K562 (cell line): ENCODE results near the gene POLR3H. TPM values are rescaled to one million over a fixed set of nuclear protein-coding genes. Genes with fewer than 3 reads are reported as not detected.

Source experiments
- ATAC-seq: fragments of 200-7000 bp; cut with Tn5 transposase; 3 replicates; pipeline ENCODE4 v1.9.1; 2020; ENCODE audit warnings: moderate library complexity
- BruUV-seq: library from RNA; stranded (reverse); fragments of 400-500 nt; replicated peaks from 2 replicates; lab custom pipeline; 2021; lab: Mats Ljungman, UMichigan
- CTCF ChIA-PET: fragments of 300-600 bp; formaldehyde crosslinking; extraction: SDS; loops from one replicate; lab custom pipeline; 2021; ENCODE audit warnings: low intra/inter-chr PET ratio; lab: Yijun Ruan, JAX
- POLR2A ChIA-PET: fragments of 300-600, 350-650 bp; sonication (Branson Sonifier 250); formaldehyde crosslinking; extraction: SDS; loops from one replicate; lab custom pipeline; 2021; ENCODE audit warnings: antibody characterized with exemption, inconsistent platforms; lab: Yijun Ruan, JAX
- DNase-seq, 4 experiments: peaks; one replicate each; pipeline versions ENCODE4 v3.0.0 to v3.0.0-alpha.2; 2011 to 2018; ENCODE audit warnings: low spot score in 3 of 4, mixed read lengths in 3 of 4; ENCODE audit errors: extremely low read depth in 1 of 4
- FAIRE-seq: peaks from 2 replicates; lab custom pipeline; 2011; peaks lifted over from hg19 to GRCh38; lab: Jason Lieb, UNC
- H2AFZ ChIP-seq: 2 replicates; pipeline ENCODE4 v1.6.0; 2011; ENCODE audit warnings: low read depth, low read length, control low read depth, inconsistent platforms
- H3K27ac ChIP-seq: fragments of 200-600 bp; 3 replicates; pipeline ENCODE4 v1.8.0; 2011; ENCODE audit warnings: low read depth, mild to moderate bottlenecking, control low read depth, inconsistent platforms, low read length, moderate library complexity, mixed read lengths; ENCODE audit errors: extremely low read depth
- H3K27me3 ChIP-seq, 2 experiments: fragments of 300-600 bp in 1 of 2; 2 replicates in 1 of 2; 3 replicates in 1 of 2; pipeline versions ENCODE4 v1.6.0 to v1.8.0; 2011; ENCODE audit warnings: inconsistent platforms in 2 of 2, low read length in 2 of 2, mild to moderate bottlenecking in 1 of 2, mixed read lengths in 1 of 2, moderate library complexity in 1 of 2; ENCODE audit not compliant: control insufficient read depth in 2 of 2, insufficient read depth in 2 of 2
- H3K36me3 ChIP-seq: fragments of 300-600 bp; 3 replicates; pipeline ENCODE4 v1.8.0; 2011; ENCODE audit warnings: mild to moderate bottlenecking, low read length, inconsistent platforms; ENCODE audit not compliant: control insufficient read depth, insufficient read depth
- H3K4me1 ChIP-seq, 2 experiments: fragments of 200-600 bp in 1 of 2; replicated peaks in 1 of 2; 2 replicates in 1 of 2; 3 replicates in 1 of 2; pipeline versions ENCODE4 v1.5.1 to v1.8.0; 2011; ENCODE audit warnings: inconsistent platforms in 2 of 2, low read length in 2 of 2, mild to moderate bottlenecking in 1 of 2, mixed read lengths in 1 of 2, moderate library complexity in 1 of 2; ENCODE audit not compliant: control insufficient read depth in 2 of 2, insufficient read depth in 2 of 2
- H3K4me2 ChIP-seq: 2 replicates; pipeline ENCODE4 v1.6.1; 2011; ENCODE audit warnings: low read length, control low read depth, inconsistent platforms, mixed read lengths; ENCODE audit not compliant: insufficient read depth
- H3K4me3 ChIP-seq: fragments of 200-600 bp; sonication (generic), shearing (Covaris generic); 2 replicates; pipeline ENCODE4 v1.5.1; 2016; ENCODE audit warnings: control low read depth, inconsistent platforms
- H3K79me2 ChIP-seq: fragments of 200-600 bp; 3 replicates; pipeline ENCODE4 v1.8.0; 2011; ENCODE audit warnings: low read length, inconsistent platforms; ENCODE audit not compliant: control insufficient read depth, insufficient read depth
- H3K9ac ChIP-seq, 2 experiments: 2 replicates each; pipeline versions ENCODE4 v1.6.0 to v1.6.1; 2011; ENCODE audit warnings: low read depth in 2 of 2, low read length in 2 of 2, control low read depth in 1 of 2, inconsistent platforms in 1 of 2, mild to moderate bottlenecking in 1 of 2, mixed read lengths in 1 of 2; ENCODE audit not compliant: insufficient read depth in 1 of 2
- H3K9me1 ChIP-seq: one replicate; pipeline ENCODE4 v1.6.0; 2011; ENCODE audit warnings: inconsistent platforms, mild to moderate bottlenecking, low read length, moderate library complexity; ENCODE audit not compliant: control insufficient read depth, insufficient read depth
- H3K9me3 ChIP-seq: replicated peaks from 2 replicates; pipeline ENCODE4 v1.5.1; 2011; ENCODE audit warnings: low read depth, low read length, inconsistent platforms; ENCODE audit not compliant: control insufficient read depth, insufficient read depth
- H4K20me1 ChIP-seq: replicated peaks from 2 replicates; pipeline ENCODE4 v1.6.1; 2011; ENCODE audit warnings: low read length, inconsistent platforms, mixed read lengths; ENCODE audit not compliant: control insufficient read depth, insufficient read depth
- AFF4 ChIP-seq: sonication (generic); formaldehyde crosslinking; IDR thresholded peaks from 2 replicates; pipeline ENCODE4 v1.8.0; 2023; ENCODE audit warnings: mild to moderate bottlenecking, missing genetic modification reagents
- ATF7 ChIP-seq: fragments of 450-650 bp; IDR thresholded peaks from 2 replicates; pipeline ENCODE4 v1.7.1; 2014; ENCODE audit warnings: mild to moderate bottlenecking, moderate library complexity
- CEBPB ChIP-seq: fragments of 450-650 bp; IDR thresholded peaks from 2 replicates; pipeline ENCODE4 v1.6.1; 2016; ENCODE audit warnings: missing genetic modification characterization, missing compliant biosample characterization
- NCOA4 ChIP-seq: fragments of 450-650 bp; IDR thresholded peaks from 2 replicates; pipeline ENCODE4 v1.6.1; 2018; ENCODE audit warnings: mild to moderate bottlenecking; ENCODE audit not compliant: partially characterized antibody
- PML ChIP-seq: IDR thresholded peaks from 2 replicates; pipeline ENCODE4 v1.6.1; 2012; ENCODE audit warnings: low read length, inconsistent platforms
- RBM22 ChIP-seq: fragments of 200-400 bp; formaldehyde crosslinking; IDR thresholded peaks from 2 replicates; pipeline ENCODE4 v1.6.1; 2018; ENCODE audit warnings: low read length, low read depth; ENCODE audit not compliant: poor library complexity, severe bottlenecking
- RBM25 ChIP-seq: fragments of 200-400 bp; formaldehyde crosslinking; IDR thresholded peaks from 2 replicates; pipeline ENCODE4 v1.6.1; 2018; ENCODE audit warnings: low read length, low read depth, moderate library complexity; ENCODE audit not compliant: severe bottlenecking
- SFPQ ChIP-seq: fragments of 200-400 bp; formaldehyde crosslinking; IDR thresholded peaks from 2 replicates; pipeline ENCODE4 v1.6.1; 2017; ENCODE audit warnings: mild to moderate bottlenecking, low read depth, low read length, moderate library complexity
- TFAM ChIP-seq: fragments of 250-450 bp; sonication (Bioruptor Pico); conservative IDR thresholded peaks from 2 replicates; pipeline ENCODE4 v1.5.0; 2021; ENCODE audit warnings: mild to moderate bottlenecking, moderate library complexity
- ZNF316 ChIP-seq: fragments of 450-650 bp; IDR thresholded peaks from 2 replicates; pipeline ENCODE4 v1.6.1; 2016
- ZNF77 ChIP-seq: fragments of 250-450 bp; sonication (Bioruptor Pico); IDR thresholded peaks from 2 replicates; pipeline ENCODE4 v1.5.0; 2020
- WGBS: fragments of 100-300 bp; shearing (Covaris generic); methylation state at CpG from one replicate; pipeline ENCODE4 v1.1.6; 2016; ENCODE audit warnings: low coverage, mixed read lengths; ENCODE audit not compliant: insufficient coverage; ENCODE audit errors: missing lambda C conversion rate; 5-methylcytosine and 5-hydroxymethylcytosine counted together
- in situ Hi-C: fragments of 300-500 bp; cut with MboI; formaldehyde crosslinking; loops from 4 replicates; pipeline ENCODE4 v1.15.0; 2018; ENCODE audit warnings: inconsistent platforms, mixed read lengths
- intact Hi-C: fragments of 100-400 bp; cut with micrococcal nuclease; formaldehyde crosslinking; loops from 2 replicates; pipeline ENCODE4 v1.14.2; 2022
- polyA plus RNA-seq, 8 experiments: library from polyadenylated mRNA; depleted of rRNA in 4 of 8; stranded (reverse) in 5 of 8; unstranded in 3 of 8; fragments of >200 nt; fragmentation: Nextera tagmentation in 2 of 8; fragmentation: Illumina TruSeq in 1 of 8; extraction: Ambion mirVana in 2 of 8; extraction: Trizol in 1 of 8; gene quantifications; 2 replicates each; pipeline versions ENCODE4 v1.2.1 to v1.2.3, GENCODE V29; 2011 to 2014; ENCODE audit warnings: inconsistent platforms in 1 of 8, missing spikeins in 1 of 8
- total RNA-seq, 7 experiments: library from RNA; depleted of rRNA in 6 of 7; stranded (reverse); fragments of >200 nt in 6 of 7; fragmentation: Illumina TruSeq in 2 of 7; extraction: Trizol in 2 of 7; gene quantifications; 2 replicates each; pipeline versions ENCODE4 v1.2.1 to v1.2.3, GENCODE V29; 2011 to 2021; ENCODE audit warnings: low replicate concordance in 1 of 7

The POLR3H gene
- total and polyA plus RNA-seq, 9 of the 15 experiments (the other 6 are each of a cell fraction or from before 2014, with no cell fraction given): 5.3 to 48.4 (median 22.2) TPM

GRCh38 chr22:41522813-41523212 lies 21.5 kb downstream of the POLR3H start:
- H3K4me2 ChIP-seq: peak overlapping the region; percentile 51
- no peaks in the 10 kb centered on the region; the same call in 1 of the 2 replicates for H4K20me1 ChIP-seq
- H3K4me1 ChIP-seq: peaks cover 24 to 51% of the 10 kb centered on the region in 2 experiments
- ChIA-PET POLR2A (interaction anchor here (1.3 kb wide), 1 partner anchor 76 kb away, joined by 8 read pairs; the partner anchor contains the start of gene TOB2), CTCF (no interaction called here)
- 100% methylated on average over 2 of the region's 9 CpGs for WGBS
- H3K27me3 ChIP-seq: no peaks in the 10 kb centered on the region
- no peaks in the 10 kb centered on the region for H3K9me1 ChIP-seq
- ATAC-seq (no peak), FAIRE-seq (no peak), DNase-seq (no peak)
- no peaks in the 10 kb centered on the region for H3K9me3 ChIP-seq
- intact Hi-C loops: no loop called here
- H3K9ac ChIP-seq: peak overlapping the region; percentile 67 to 90; a peak in 3 of 4 replicates
- H2AFZ ChIP-seq: no peak overlapping the region
- H3K27ac ChIP-seq: peak overlapping the region; percentile 84
- H3K79me2 ChIP-seq: no peaks in the 10 kb centered on the region; the same call in 2 of the 3 replicates
- in situ Hi-C loops: no loop called here
- no TSS peak for BruUV-seq
- no peak overlapping the region for H3K4me3 ChIP-seq
- H3K36me3 ChIP-seq: peaks cover 83% of the 10 kb centered on the region
- no peak for TF ChIP-seq RBM25
- TF ChIP-seq CEBPB (tag): no peak
- TF ChIP-seq TFAM (CRISPR knock-in tag): no peak
- no peak for TF ChIP-seq SFPQ
- TF ChIP-seq PML: 0 out of 2 replicates have a peak, but pooled peaks have one; percentile 3
- no peak for TF ChIP-seq ZNF77
- TF ChIP-seq AFF4: no peak
- no peak for TF ChIP-seq ZNF316
- TF ChIP-seq RBM22: peak; percentile 17
- TF ChIP-seq NCOA4: no peak
- TF ChIP-seq ATF7: no peak
